CD4-positive, alpha-beta T cell treated with Interleukin-6 for 4 hours (primary cell): ENCODE data around the gene ADAMTS16.
"Not testable (repeated sequence)": the region's sequence is repeated elsewhere in the genome, so short reads cannot be mapped to it uniquely, and the experiment has no call there.

ENCODE experiments used
- DNase-seq: peaks from one replicate; pipeline ENCODE4 v3.0.0-alpha.2; 2020; ENCODE audit warnings: mixed read lengths

Gene ADAMTS16

GRCh38 chr5:5139777-5140478 lies at the start of gene ADAMTS16:
Gene ADAMTS16, plus strand, starts transcription at chr5:5140330. Its CDS starts 138 bp downstream, at chr5:5140468.
- no peak for DNase-seq

- DNase-seq: no peak
Measured at GRCh38 chr5:5092149-5092548, 48.0 kb upstream of the ADAMTS16 start.

GRCh38 chr5:5100635-5101034 lies 39.5 kb upstream of the ADAMTS16 start:
- no peak for DNase-seq

GRCh38 chr5:5101676-5102075 lies 38.5 kb upstream of the ADAMTS16 start:
- DNase-seq: no peak

- no peak for DNase-seq
Measured at GRCh38 chr5:5103245-5103644, 36.9 kb upstream of the ADAMTS16 start.

- no peak for DNase-seq
Measured at GRCh38 chr5:5104550-5104949, 35.6 kb upstream of the ADAMTS16 start.

- no peak for DNase-seq
Measured at GRCh38 chr5:5105531-5105930, 34.6 kb upstream of the ADAMTS16 start.

- no peak for DNase-seq
Measured at GRCh38 chr5:5116956-5117355, 23.2 kb upstream of the ADAMTS16 start.

- DNase-seq: no peak
Measured at GRCh38 chr5:5122776-5123175, 17.4 kb upstream of the ADAMTS16 start.

GRCh38 chr5:5124231-5124630 lies 15.9 kb upstream of the ADAMTS16 start:
- DNase-seq: no peak

GRCh38 chr5:5126444-5126843 lies 13.7 kb upstream of the ADAMTS16 start:
- DNase-seq: no peak

- no peak for DNase-seq
Measured at GRCh38 chr5:5128766-5129165, 11.4 kb upstream of the ADAMTS16 start.

- DNase-seq: no peak
Measured at GRCh38 chr5:5132234-5132633, 7.9 kb upstream of the ADAMTS16 start.

- no peak for DNase-seq
Measured at GRCh38 chr5:5132693-5133295, 7.3 kb upstream of the ADAMTS16 start.

GRCh38 chr5:5134107-5134506 lies 6.0 kb upstream of the ADAMTS16 start:
- no peak for DNase-seq

- DNase-seq: no peak
Measured at GRCh38 chr5:5135957-5136676, 4.0 kb upstream of the ADAMTS16 start.

GRCh38 chr5:5137851-5138250 lies 2.3 kb upstream of the ADAMTS16 start:
- DNase-seq: not testable (repeated sequence)

- DNase-seq: no peak
Measured at GRCh38 chr5:5139336-5139776, 774 bp upstream of the ADAMTS16 start.

- DNase-seq: no peak
Measured at GRCh38 chr5:5140479-5141338, 579 bp downstream of the ADAMTS16 start.

GRCh38 chr5:5141339-5141599 lies 1.1 kb downstream of the ADAMTS16 start:
- DNase-seq: no peak

GRCh38 chr5:5141625-5142525 lies 1.7 kb downstream of the ADAMTS16 start:
- DNase-seq: peak; percentile 61

- DNase-seq: no peak
Measured at GRCh38 chr5:5144441-5144840, 4.3 kb downstream of the ADAMTS16 start.
